CD4-positive, alpha-beta T cell treated with Interleukin-1 beta for 1 hour (primary cell): ENCODE results near the gene CDK2AP2.
A peak's percentile ranks its signal among the peaks of the same experiment; 100 is the strongest.

Source experiments
- DNase-seq, 2 donors: peaks; one replicate each; pipeline ENCODE4 v3.0.0-alpha.2; 2020 to 2022

CDK2AP2 gene

GRCh38 chr11:67503119-67504004 lies 4.6 kb downstream of the CDK2AP2 start:
- no peak for DNase-seq

GRCh38 chr11:67502328-67502979 lies 5.5 kb downstream of the CDK2AP2 start:
- no peak for DNase-seq

GRCh38 chr11:67501854-67502253 lies 6.1 kb downstream of the CDK2AP2 start:
- no peak for DNase-seq

- no peak for DNase-seq
Observed at GRCh38 chr11:67500831-67501715, 6.9 kb downstream of the CDK2AP2 start.

GRCh38 chr11:67500484-67500821 lies 7.5 kb downstream of the CDK2AP2 start:
- no peak for DNase-seq

- no peak for DNase-seq
Observed at GRCh38 chr11:67499808-67500483, 8.0 kb downstream of the CDK2AP2 start.

GRCh38 chr11:67498544-67498972 lies 9.4 kb downstream of the CDK2AP2 start:
- DNase-seq = no peak

- DNase-seq = no peak
Observed at GRCh38 chr11:67497656-67498291, 10.2 kb downstream of the CDK2AP2 start.

- DNase-seq = no peak
Observed at GRCh38 chr11:67496113-67496512, 11.8 kb downstream of the CDK2AP2 start.

- DNase-seq = no peak
Observed at GRCh38 chr11:67495234-67496005, 12.5 kb downstream of the CDK2AP2 start.

- DNase-seq = no peak
Observed at GRCh38 chr11:67494371-67495233, 13.4 kb downstream of the CDK2AP2 start.

- no peak for DNase-seq
Observed at GRCh38 chr11:67493548-67494370, 14.2 kb downstream of the CDK2AP2 start.

GRCh38 chr11:67492801-67493547 lies 15.0 kb downstream of the CDK2AP2 start:
- DNase-seq = peak in 1 of 2 donors; percentile 26

GRCh38 chr11:67492069-67492727 lies 15.8 kb downstream of the CDK2AP2 start:
- DNase-seq = no peak

- no peak for DNase-seq
Observed at GRCh38 chr11:67491276-67492068, 16.5 kb downstream of the CDK2AP2 start.

- no peak for DNase-seq
Observed at GRCh38 chr11:67490727-67491065, 17.3 kb downstream of the CDK2AP2 start.
